Activated CD8-positive, alpha-beta T cell treated with anti-CD3 and anti-CD28 coated beads for 36 hours (primary cell): ENCODE data around the gene TRIM40. TPM values are rescaled to one million over a fixed set of nuclear protein-coding genes. Genes with fewer than 3 reads are reported as not detected.
"Not testable (repeated sequence)": the region's sequence is repeated elsewhere in the genome, so short reads cannot be mapped to it uniquely, and the experiment has no call there.

ENCODE experiments used
- ATAC-seq: fragments of 200-7000 bp; cut with Tn5 transposase; one replicate; pipeline ENCODE4 v1.10.0; 2021; ENCODE audit warnings: mild to moderate bottlenecking, moderate library complexity
- CTCF ChIA-PET: fragments of 350-600 bp; sonication (Branson Sonifier 250); formaldehyde crosslinking; loops from one replicate; lab custom pipeline; 2021; ENCODE audit warnings: antibody characterized with exemption; lab: Charles Lee
- POLR2A ChIA-PET: fragments of 350-600 bp; sonication (Branson Sonifier 250); formaldehyde crosslinking; loops from one replicate; lab custom pipeline; 2021; ENCODE audit warnings: antibody characterized with exemption; lab: Charles Lee
- DNase-seq: peaks from one replicate; pipeline ENCODE4 v3.0.0-alpha.2; 2020
- H3K27ac Mint-ChIP-seq: one replicate; pipeline ENCODE4 v1.8.0; 2021; ENCODE audit warnings: mild to moderate bottlenecking, mixed read lengths
- H3K27me3 Mint-ChIP-seq: one replicate; pipeline ENCODE4 v1.8.0; 2021; ENCODE audit warnings: mixed read lengths
- H3K36me3 Mint-ChIP-seq: one replicate; pipeline ENCODE4 v1.8.0; 2021; ENCODE audit warnings: low read depth, mixed read lengths
- H3K4me1 Mint-ChIP-seq: one replicate; pipeline ENCODE4 v1.8.0; 2021; ENCODE audit warnings: low read depth, mixed read lengths
- H3K4me3 Mint-ChIP-seq: one replicate; pipeline ENCODE4 v1.8.0; 2021; ENCODE audit warnings: mild to moderate bottlenecking, moderate library complexity, mixed read lengths
- H3K9me3 Mint-ChIP-seq: one replicate; pipeline ENCODE4 v1.8.0; 2021; ENCODE audit warnings: mixed read lengths
- intact Hi-C: fragments of 100-400 bp; cut with micrococcal nuclease; formaldehyde crosslinking; loops from one replicate; pipeline ENCODE4 v1.10.0; 2022
- total RNA-seq, 2 experiments: library from RNA; stranded (reverse); gene quantifications; one replicate each; pipeline ENCODE4 v1.2.3, GENCODE V29; 2021
- TF ChIP-seq, protein P1 (sequence below): fragments of 200-600 bp; IDR thresholded peaks from one replicate; pipeline ENCODE4 v1.8.0; 2022; ENCODE audit warnings: antibody characterized with exemption, mild to moderate bottlenecking

TRIM40 gene
- total RNA-seq, 2 experiments from 2014 or later = not detected

DNA sequence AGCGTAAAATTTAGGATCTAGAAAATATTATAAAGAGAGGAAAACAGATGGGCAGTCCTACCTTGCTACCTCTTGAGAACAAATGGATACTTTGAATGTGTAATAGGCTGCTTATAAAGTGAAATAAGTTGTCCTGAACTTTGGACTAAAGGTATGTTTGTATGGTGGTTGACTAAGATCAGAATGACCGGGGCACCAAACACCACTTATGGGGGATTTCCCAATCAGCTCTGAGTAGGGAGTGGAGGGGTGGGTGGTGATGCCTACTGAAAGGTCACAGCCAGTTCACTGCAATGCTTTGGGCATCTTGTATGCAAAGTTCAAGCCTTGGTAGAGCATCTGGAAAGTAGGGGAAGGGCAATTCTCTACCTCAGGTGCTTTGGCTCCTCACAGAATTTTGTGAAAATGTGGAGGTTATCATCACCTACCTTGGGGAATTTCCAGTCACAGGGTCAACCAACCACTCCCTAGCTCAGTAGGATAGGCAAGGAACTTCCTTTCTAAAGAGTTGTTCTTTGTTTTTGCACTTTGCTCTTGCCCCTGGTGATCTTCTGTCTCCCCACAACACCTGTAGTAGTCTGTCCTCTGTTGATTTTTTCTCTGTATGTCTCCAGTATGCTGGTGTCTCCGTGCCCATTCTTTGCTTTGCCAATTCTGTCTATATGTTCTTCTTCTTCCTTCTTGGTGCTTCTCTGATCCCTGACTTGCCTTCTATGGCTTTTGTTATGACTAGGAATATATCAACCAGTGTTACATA is 22.8 kb upstream of the TRIM40 start, which contains the start of gene TRIM31:
TSS of gene TRIM31 (minus strand) at position 88 of the 757 bp plus-strand sequence. CDS start 285 bp downstream, outside the sequence.
- ATAC-seq = peak; percentile 87
- Mint-ChIP-seq H3K4me3 (no peak within 1 kb of the TSS), H3K27me3 (peaks cover 39% of the 10 kb centered on the region), H3K9me3 (no peaks in the 10 kb centered on the region), H3K27ac (no peak within 1 kb of the TSS), H3K36me3 (no peaks in the 10 kb centered on the region), H3K4me1 (peaks cover 13% of the 10 kb centered on the region)
- peak; percentile 52 for DNase-seq
- CTCF ChIA-PET = interaction anchor here (2.9 to 7.7 kb wide), 2 partner anchors 10 to 18 kb away, joined by 19 to 61 read pairs; no protein-coding TSS in a partner anchor
- TF ChIP-seq, protein P1, sequence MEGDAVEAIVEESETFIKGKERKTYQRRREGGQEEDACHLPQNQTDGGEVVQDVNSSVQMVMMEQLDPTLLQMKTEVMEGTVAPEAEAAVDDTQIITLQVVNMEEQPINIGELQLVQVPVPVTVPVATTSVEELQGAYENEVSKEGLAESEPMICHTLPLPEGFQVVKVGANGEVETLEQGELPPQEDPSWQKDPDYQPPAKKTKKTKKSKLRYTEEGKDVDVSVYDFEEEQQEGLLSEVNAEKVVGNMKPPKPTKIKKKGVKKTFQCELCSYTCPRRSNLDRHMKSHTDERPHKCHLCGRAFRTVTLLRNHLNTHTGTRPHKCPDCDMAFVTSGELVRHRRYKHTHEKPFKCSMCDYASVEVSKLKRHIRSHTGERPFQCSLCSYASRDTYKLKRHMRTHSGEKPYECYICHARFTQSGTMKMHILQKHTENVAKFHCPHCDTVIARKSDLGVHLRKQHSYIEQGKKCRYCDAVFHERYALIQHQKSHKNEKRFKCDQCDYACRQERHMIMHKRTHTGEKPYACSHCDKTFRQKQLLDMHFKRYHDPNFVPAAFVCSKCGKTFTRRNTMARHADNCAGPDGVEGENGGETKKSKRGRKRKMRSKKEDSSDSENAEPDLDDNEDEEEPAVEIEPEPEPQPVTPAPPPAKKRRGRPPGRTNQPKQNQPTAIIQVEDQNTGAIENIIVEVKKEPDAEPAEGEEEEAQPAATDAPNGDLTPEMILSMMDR = no peak
- intact Hi-C loops = no loop called here
- POLR2A ChIA-PET = interaction anchor here (0.8 kb wide), 1 partner anchor 23 kb away, joined by 3 read pairs; the partner anchor contains the start of gene TRIM40

DNA sequence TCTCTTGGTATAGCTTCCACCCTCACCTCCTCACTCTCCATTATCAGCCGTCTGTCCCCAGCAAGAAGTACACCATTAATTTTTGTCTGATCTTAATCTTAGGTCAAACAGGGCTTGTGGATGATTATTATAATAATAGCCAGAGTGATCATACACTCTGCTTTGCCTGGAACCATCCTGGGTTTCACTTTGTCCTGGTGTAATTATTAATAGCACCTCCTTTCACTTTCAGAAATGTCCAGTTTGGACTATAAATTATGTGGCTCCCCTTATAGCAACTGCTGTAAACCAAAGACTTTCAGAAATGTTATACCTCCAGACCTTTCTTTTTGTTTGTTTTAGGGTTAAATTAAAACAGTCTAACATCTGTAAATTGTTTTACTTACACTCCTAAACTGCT is 22.1 kb upstream of the TRIM40 start:
- Mint-ChIP-seq H3K4me3 (no peak overlapping the region), H3K9me3 (no peaks in the 10 kb centered on the region), H3K4me1 (peaks cover 13% of the 10 kb centered on the region), H3K36me3 (no peaks in the 10 kb centered on the region), H3K27me3 (peaks cover 37% of the 10 kb centered on the region), H3K27ac (no peak overlapping the region)
- DNase-seq = no peak
- intact Hi-C loops = no loop called here
- ChIA-PET CTCF (interaction anchor here (1.1 to 7.7 kb wide), 2 partner anchors 11 to 18 kb away, joined by 4 to 61 read pairs; no protein-coding TSS in a partner anchor), POLR2A (no interaction called here)
- ATAC-seq = no peak
- TF ChIP-seq, protein P1 = no peak

DNA sequence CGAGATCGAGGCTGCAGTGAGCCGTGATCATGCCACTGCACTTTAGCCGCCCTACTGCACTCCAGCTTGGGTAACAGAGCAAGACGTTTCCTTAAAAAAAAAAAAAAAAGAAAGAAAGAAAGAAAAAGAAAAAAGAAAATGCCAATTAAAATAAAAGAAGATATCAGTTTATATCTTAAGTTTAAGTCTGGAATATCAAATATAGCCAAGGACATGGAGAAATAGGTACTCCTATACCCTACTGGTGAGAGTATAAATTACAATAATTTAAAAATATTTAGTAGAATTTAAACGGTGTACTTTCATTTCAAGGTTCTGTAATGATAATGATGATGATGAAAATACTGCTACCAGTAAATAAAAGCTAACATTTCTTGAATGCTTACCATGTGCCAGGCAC is 19.2 kb upstream of the TRIM40 start:
- POLR2A ChIA-PET = interaction anchor here (0.7 kb wide), 1 partner anchor 857 kb away, joined by 3 read pairs; no protein-coding TSS in a partner anchor
- CTCF ChIA-PET = interaction anchor here (0.8 to 7.7 kb wide), 2 partner anchors 15 to 54 kb away, joined by 3 to 61 read pairs; no protein-coding TSS in a partner anchor
- H3K9me3 Mint-ChIP-seq = no peaks in the 10 kb centered on the region
- no peak for DNase-seq
- ATAC-seq = no peak
- no peaks in the 10 kb centered on the region for H3K36me3 Mint-ChIP-seq
- intact Hi-C loops = no loop called here
- no peak overlapping the region for H3K27ac Mint-ChIP-seq
- peaks cover 13% of the 10 kb centered on the region for H3K4me1 Mint-ChIP-seq
- TF ChIP-seq, protein P1 = peak; percentile 14
- peaks cover 26% of the 10 kb centered on the region for H3K27me3 Mint-ChIP-seq
- H3K4me3 Mint-ChIP-seq = no peak overlapping the region

DNA sequence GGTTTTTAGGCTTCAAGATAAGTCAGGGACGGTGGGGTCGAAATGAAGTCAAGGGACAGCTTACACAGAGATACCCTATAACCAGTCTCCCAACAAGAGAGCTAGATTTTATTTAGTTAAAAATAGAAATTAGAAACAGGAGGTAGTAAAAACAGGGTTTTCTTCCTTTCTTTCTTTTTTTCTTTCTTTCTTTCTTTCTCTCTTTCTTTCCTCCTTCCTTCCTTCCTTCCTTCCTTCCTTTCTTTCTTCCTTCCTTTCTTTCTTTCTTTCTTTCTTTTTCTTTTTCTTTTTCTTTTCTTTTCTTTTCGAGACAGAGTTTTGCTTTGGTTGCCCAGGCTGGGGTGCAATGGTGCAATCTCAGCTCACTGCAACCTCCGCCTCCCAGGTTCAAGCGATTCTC is 17.2 kb upstream of the TRIM40 start:
- DNase-seq, H3K9me3 Mint-ChIP-seq, intact Hi-C loops, POLR2A ChIA-PET, ATAC-seq, H3K4me1 Mint-ChIP-seq, H3K27ac Mint-ChIP-seq, H3K36me3 Mint-ChIP-seq, H3K4me3 Mint-ChIP-seq: not testable (repeated sequence)
- CTCF ChIA-PET = interaction anchor here (1.8 to 2.4 kb wide), 2 partner anchors 13 to 15 kb away, joined by 5 to 15 read pairs; no protein-coding TSS in a partner anchor
- peaks cover 22% of the 10 kb centered on the region for H3K27me3 Mint-ChIP-seq

DNA sequence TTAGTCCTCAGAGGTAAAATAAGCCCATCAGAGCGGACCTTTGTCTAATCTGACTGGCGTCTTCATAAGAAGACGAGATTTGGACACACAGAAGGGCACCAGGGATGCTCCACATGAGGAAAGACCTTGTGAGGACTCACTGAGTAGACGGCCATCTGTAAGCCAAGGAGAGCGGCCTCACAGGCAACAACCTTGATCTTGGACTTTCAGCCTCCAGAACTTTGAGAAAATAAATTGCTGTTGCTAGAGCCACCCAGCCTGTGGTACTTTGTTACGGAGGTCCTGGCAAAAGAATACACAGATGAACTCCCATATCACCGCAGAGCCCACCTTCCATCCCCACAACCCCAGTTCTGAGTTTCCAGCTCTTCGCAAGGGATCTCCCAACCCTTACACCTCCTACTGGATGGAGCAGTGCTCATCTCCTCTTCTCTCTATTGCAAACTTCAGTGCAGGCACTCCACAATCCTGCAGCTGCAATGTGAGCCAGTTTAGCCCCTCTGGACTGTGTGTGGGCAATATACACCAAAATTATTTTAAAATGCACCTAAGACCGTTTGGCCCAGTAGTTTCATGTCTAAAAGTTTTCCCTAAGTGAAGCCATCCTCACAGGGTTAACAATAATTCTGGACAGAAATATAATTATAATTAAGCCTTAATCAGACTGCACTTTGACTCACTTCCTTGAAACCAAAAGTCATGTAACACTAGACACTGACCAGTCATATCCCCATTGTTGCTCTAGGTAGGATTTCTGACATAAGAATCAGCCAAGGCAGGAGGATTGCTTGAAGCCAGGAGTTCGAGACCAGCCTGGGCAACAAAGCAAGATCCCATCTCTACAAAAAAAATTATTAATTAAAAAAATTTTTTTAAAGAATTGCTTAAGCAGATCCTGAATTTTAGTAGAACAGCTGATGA is 14.2 kb upstream of the TRIM40 start:
- no peaks in the 10 kb centered on the region for H3K36me3 Mint-ChIP-seq
- H3K4me3 Mint-ChIP-seq = no peak overlapping the region
- intact Hi-C loops = no loop called here
- DNase-seq (no peak), ATAC-seq (no peak)
- TF ChIP-seq, protein P1 = no peak
- H3K9me3 Mint-ChIP-seq = no peaks in the 10 kb centered on the region
- H3K27ac Mint-ChIP-seq = no peak overlapping the region
- ChIA-PET CTCF (interaction anchor here (0.7 to 1.6 kb wide), 4 partner anchors 9 to 18 kb away, joined by 3 to 15 read pairs (median 4); no protein-coding TSS in a partner anchor), POLR2A (no interaction called here)
- peaks cover 18% of the 10 kb centered on the region for H3K27me3 Mint-ChIP-seq
- no peaks in the 10 kb centered on the region for H3K4me1 Mint-ChIP-seq
